Mucosa of stomach (tissue), 1 donor: Measurements from ENCODE around the gene PIGS.

Source experiments
- H3K27me3 ChIP-seq: one replicate; pipeline ENCODE4 v1.7.0; 2013; ENCODE audit warnings: mild to moderate bottlenecking, low read length; ENCODE audit not compliant: control insufficient read depth, insufficient read depth
- H3K36me3 ChIP-seq: one replicate; pipeline ENCODE4 v1.7.0; 2013; ENCODE audit warnings: low read length; ENCODE audit not compliant: control insufficient read depth, insufficient read depth
- H3K4me1 ChIP-seq: one replicate; pipeline ENCODE4 v1.7.0; 2013; ENCODE audit warnings: mild to moderate bottlenecking, low read length; ENCODE audit not compliant: control insufficient read depth, insufficient read depth
- H3K4me3 ChIP-seq: one replicate; pipeline ENCODE4 v1.7.0; 2013; ENCODE audit warnings: low read length
- H3K9ac ChIP-seq: one replicate; pipeline ENCODE4 v1.7.0; 2013; ENCODE audit warnings: mild to moderate bottlenecking, low read length, moderate library complexity
- H3K9me3 ChIP-seq: one replicate; pipeline ENCODE4 v1.7.0; 2013; ENCODE audit warnings: mild to moderate bottlenecking, low read length, moderate library complexity; ENCODE audit not compliant: control insufficient read depth
- donor health status: Pancreatic carcinoma.

Gene PIGS

GRCh38 chr17:28532050-28532960 lies 39.0 kb downstream of the PIGS start:
- Histone ChIP-seq H3K36me3 (no peaks in the 10 kb centered on the region), H3K4me1 (peaks cover 64% of the 10 kb centered on the region), H3K27me3 (peaks cover 5% of the 10 kb centered on the region), H3K9ac (no peak overlapping the region), H3K9me3 (no peaks in the 10 kb centered on the region), H3K4me3 (no peak overlapping the region)

GRCh38 chr17:28530926-28531325 lies 40.4 kb downstream of the PIGS start:
- Histone ChIP-seq H3K36me3 (no peaks in the 10 kb centered on the region), H3K4me1 (peaks cover 64% of the 10 kb centered on the region), H3K9me3 (no peaks in the 10 kb centered on the region), H3K4me3 (no peak overlapping the region), H3K27me3 (peaks cover 5% of the 10 kb centered on the region), H3K9ac (no peak overlapping the region)

- peaks cover 5% of the 10 kb centered on the region for H3K27me3 ChIP-seq
- H3K36me3 ChIP-seq = no peaks in the 10 kb centered on the region
- no peaks in the 10 kb centered on the region for H3K9me3 ChIP-seq
- H3K9ac ChIP-seq = no peak overlapping the region
- no peak overlapping the region for H3K4me3 ChIP-seq
- peaks cover 64% of the 10 kb centered on the region for H3K4me1 ChIP-seq
Observed at GRCh38 chr17:28530250-28530649, 41.1 kb downstream of the PIGS start.

GRCh38 chr17:28529013-28529400 lies 42.3 kb downstream of the PIGS start:
- Histone ChIP-seq H3K36me3 (no peaks in the 10 kb centered on the region), H3K9me3 (no peaks in the 10 kb centered on the region), H3K4me3 (no peak overlapping the region), H3K4me1 (peaks cover 65% of the 10 kb centered on the region), H3K27me3 (peaks cover 5% of the 10 kb centered on the region), H3K9ac (no peak overlapping the region)

- Histone ChIP-seq H3K9me3 (no peaks in the 10 kb centered on the region), H3K4me3 (no peak overlapping the region), H3K4me1 (peaks cover 63% of the 10 kb centered on the region), H3K36me3 (no peaks in the 10 kb centered on the region), H3K9ac (no peak overlapping the region), H3K27me3 (peaks cover 5% of the 10 kb centered on the region)
Observed at GRCh38 chr17:28528327-28529012, 42.9 kb downstream of the PIGS start.

GRCh38 chr17:28527859-28528258 lies 43.5 kb downstream of the PIGS start:
- Histone ChIP-seq H3K4me1 (peaks cover 57% of the 10 kb centered on the region), H3K4me3 (no peak overlapping the region), H3K9ac (no peak overlapping the region)

GRCh38 chr17:28527181-28527681 lies 44.1 kb downstream of the PIGS start:
- peaks cover 5% of the 10 kb centered on the region for H3K27me3 ChIP-seq
- H3K9me3 ChIP-seq = no peaks in the 10 kb centered on the region
- H3K36me3 ChIP-seq = no peaks in the 10 kb centered on the region
- H3K4me3 ChIP-seq = no peak overlapping the region
- peak overlapping the region; percentile 38 for H3K9ac ChIP-seq
- H3K4me1 ChIP-seq = peaks cover 51% of the 10 kb centered on the region

More at GRCh38 chr17:28527859-28528258, 43.5 kb downstream of the PIGS start:
- H3K9me3 ChIP-seq = no peaks in the 10 kb centered on the region
- H3K36me3 ChIP-seq = no peaks in the 10 kb centered on the region
- H3K27me3 ChIP-seq = peaks cover 5% of the 10 kb centered on the region

- Histone ChIP-seq H3K4me1 (peaks cover 48% of the 10 kb centered on the region), H3K36me3 (no peaks in the 10 kb centered on the region), H3K9ac (peak overlapping the region; percentile 32), H3K27me3 (peaks cover 1% of the 10 kb centered on the region), H3K9me3 (no peaks in the 10 kb centered on the region), H3K4me3 (no peak overlapping the region)
Observed at GRCh38 chr17:28526381-28526780, 44.9 kb downstream of the PIGS start.

GRCh38 chr17:28524476-28525424 lies 46.6 kb downstream of the PIGS start:
- H3K9ac ChIP-seq = peak overlapping the region; percentile 40
- no peak overlapping the region for H3K4me3 ChIP-seq
- no peaks in the 10 kb centered on the region for H3K36me3 ChIP-seq
- H3K27me3 ChIP-seq = no peaks in the 10 kb centered on the region
- peaks cover 48% of the 10 kb centered on the region for H3K4me1 ChIP-seq
- no peaks in the 10 kb centered on the region for H3K9me3 ChIP-seq

GRCh38 chr17:28523876-28524275 lies 47.4 kb downstream of the PIGS start:
- Histone ChIP-seq H3K36me3 (no peaks in the 10 kb centered on the region), H3K9ac (peak overlapping the region; percentile 40), H3K27me3 (no peaks in the 10 kb centered on the region), H3K4me3 (no peak overlapping the region), H3K9me3 (no peaks in the 10 kb centered on the region), H3K4me1 (peaks cover 48% of the 10 kb centered on the region)

GRCh38 chr17:28523186-28523585 lies 48.1 kb downstream of the PIGS start:
- Histone ChIP-seq H3K27me3 (no peaks in the 10 kb centered on the region), H3K9me3 (no peaks in the 10 kb centered on the region), H3K4me1 (peaks cover 45% of the 10 kb centered on the region), H3K9ac (no peak overlapping the region), H3K36me3 (no peaks in the 10 kb centered on the region), H3K4me3 (no peak overlapping the region)
